ENCODE results near the gene PPM1K.

- no peak for TF ChIP-seq CTCF (IDR thresholded peaks at IDR 0.05)
- no peak for TF ChIP-seq POLR2A (IDR thresholded peaks at IDR 0.05)
Observed at GRCh38 chr4:88257726-88258125, 26.6 kb downstream of the PPM1K start.
